Stomach (tissue), 9 donors: ENCODE measurements around the gene ZCCHC14. TPM values are rescaled to one million over a fixed set of nuclear protein-coding genes. Genes with fewer than 3 reads are reported as not detected.

ENCODE experiments used
- DNase-seq, 2 donors: peaks; one replicate each; pipeline versions ENCODE4 v3.0.0 to v3.0.0-alpha.2; 2013 to 2019
- H3K27ac ChIP-seq, 5 donors: fragments of 200-600 bp in 4 of 5; sonication (generic) in 4 of 5; one replicate each; pipeline ENCODE4 v1.5.1; 2013 to 2019; ENCODE audit warnings: mild to moderate bottlenecking in 1 of 5, moderate library complexity in 1 of 5
- H3K27me3 ChIP-seq, 3 donors: fragments of 200-600 bp; sonication (generic); one replicate each; pipeline ENCODE4 v1.5.1; 2017 to 2019; ENCODE audit warnings: mixed run types in 1 of 3
- H3K36me3 ChIP-seq, 4 donors: fragments of 200-600 bp; sonication (generic); 1 replicate in 3 of 4; 2 replicates in 1 of 4; pipeline ENCODE4 v1.5.1; 2016 to 2019
- H3K4me1 ChIP-seq, 4 donors: fragments of 200-600 bp; sonication (generic); one replicate each; pipeline ENCODE4 v1.5.1; 2016 to 2019
- H3K4me3 ChIP-seq, 4 donors: fragments of 200-600 bp; sonication (generic) in 3 of 4; one replicate each; pipeline ENCODE4 v1.5.1; 2016 to 2019; ENCODE audit warnings: mild to moderate bottlenecking in 1 of 4
- H3K9me3 ChIP-seq, 4 donors: fragments of 200-600 bp; sonication (generic); one replicate each; pipeline ENCODE4 v1.5.1; 2016 to 2019
- EP300 ChIP-seq: sonication (generic); formaldehyde crosslinking; IDR thresholded peaks from one replicate; pipeline ENCODE4 v1.6.1; 2017; ENCODE audit warnings: antibody characterized with exemption
- POLR2A ChIP-seq, 4 donors: fragments of 450-650 bp; IDR thresholded peaks; one replicate each; pipeline ENCODE4 v1.6.1; 2016; ENCODE audit warnings: antibody characterized with exemption in 4 of 4, control low read depth in 2 of 4, mild to moderate bottlenecking in 1 of 4, moderate library complexity in 1 of 4
- POLR2AphosphoS5 ChIP-seq, 3 donors: sonication (generic); formaldehyde crosslinking; IDR thresholded peaks; one replicate each; pipeline ENCODE4 v1.6.1; 2016; ENCODE audit warnings: antibody characterized with exemption in 3 of 3
- WGBS, 5 donors: extraction: QIAGEN DNeasy Blood & Tissue Kit in 3 of 5; methylation state at CpG; one replicate each; pipeline versions ENCODE4 v1.1.5 to v1.1.7; 2013 to 2018; 5-methylcytosine and 5-hydroxymethylcytosine counted together
- intact Hi-C: fragments of 100-400 bp; cut with DNase I; formaldehyde crosslinking; loops from one replicate; pipeline ENCODE4 v1.15.1; 2023; ENCODE audit warnings: low total_unique reads
- polyA plus RNA-seq, 3 donors: library from polyadenylated mRNA; stranded (reverse); fragments of 200-250 nt; gene quantifications; one replicate each; pipeline ENCODE4 v1.2.3, GENCODE V29; 2013
- total RNA-seq, 5 donors: library from RNA; depleted of rRNA; stranded (reverse); fragments of >200 nt; gene quantifications; one replicate each; pipeline versions ENCODE4 v1.1.0 to v1.2.3, GENCODE V29; 2014 to 2016
- TF ChIP-seq, protein P1 (sequence below), 7 experiments: fragments of 450-650 bp in 4 of 7; fragments of 200-600 bp in 3 of 7; sonication (generic) in 3 of 7; IDR thresholded peaks; one replicate each; pipeline ENCODE4 v1.5.1; 2016 to 2019; ENCODE audit warnings: antibody characterized with exemption in 7 of 7, control low read depth in 2 of 7, mild to moderate bottlenecking in 1 of 7
- donor health status: healthy with polysubstance abuse.
- donor health status: Bipolar disorder and iron deficiency.
- donor health status: healthy.

The ZCCHC14 gene
- total and polyA plus RNA-seq, 8 donors = 5.4 to 25.9 (median 16.7) TPM

DNA sequence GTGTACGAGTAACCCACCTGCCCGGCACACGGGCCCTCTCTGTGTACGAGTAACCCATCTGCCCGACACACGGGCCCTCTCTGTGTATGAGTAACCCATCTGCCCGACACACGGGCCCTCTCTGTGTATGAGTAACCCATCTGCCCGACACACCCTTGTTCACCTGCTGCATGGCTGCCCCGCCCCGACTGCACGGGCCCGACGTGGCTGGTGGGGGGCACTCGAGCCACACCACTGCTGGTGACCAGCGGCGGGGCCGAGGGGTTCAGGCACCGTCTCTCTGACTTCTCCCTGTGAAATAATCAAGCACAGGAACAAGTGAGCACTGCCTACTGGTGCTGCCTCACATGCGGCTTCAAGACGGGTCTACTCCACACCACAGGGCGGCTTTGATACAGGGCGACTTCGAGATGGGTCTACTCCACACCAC is 78.6 kb downstream of the ZCCHC14 start:
- DNase-seq = no peak
- TF ChIP-seq, protein P1, sequence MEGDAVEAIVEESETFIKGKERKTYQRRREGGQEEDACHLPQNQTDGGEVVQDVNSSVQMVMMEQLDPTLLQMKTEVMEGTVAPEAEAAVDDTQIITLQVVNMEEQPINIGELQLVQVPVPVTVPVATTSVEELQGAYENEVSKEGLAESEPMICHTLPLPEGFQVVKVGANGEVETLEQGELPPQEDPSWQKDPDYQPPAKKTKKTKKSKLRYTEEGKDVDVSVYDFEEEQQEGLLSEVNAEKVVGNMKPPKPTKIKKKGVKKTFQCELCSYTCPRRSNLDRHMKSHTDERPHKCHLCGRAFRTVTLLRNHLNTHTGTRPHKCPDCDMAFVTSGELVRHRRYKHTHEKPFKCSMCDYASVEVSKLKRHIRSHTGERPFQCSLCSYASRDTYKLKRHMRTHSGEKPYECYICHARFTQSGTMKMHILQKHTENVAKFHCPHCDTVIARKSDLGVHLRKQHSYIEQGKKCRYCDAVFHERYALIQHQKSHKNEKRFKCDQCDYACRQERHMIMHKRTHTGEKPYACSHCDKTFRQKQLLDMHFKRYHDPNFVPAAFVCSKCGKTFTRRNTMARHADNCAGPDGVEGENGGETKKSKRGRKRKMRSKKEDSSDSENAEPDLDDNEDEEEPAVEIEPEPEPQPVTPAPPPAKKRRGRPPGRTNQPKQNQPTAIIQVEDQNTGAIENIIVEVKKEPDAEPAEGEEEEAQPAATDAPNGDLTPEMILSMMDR (IDR thresholded peaks at IDR 0.05) = no peak
- no peak for TF ChIP-seq POLR2AphosphoS5 (IDR thresholded peaks at IDR 0.05)
- TF ChIP-seq EP300 = no peak
- no peak for TF ChIP-seq POLR2A (IDR thresholded peaks at IDR 0.05)
- H3K36me3 ChIP-seq = peaks cover 67 to 100% (median 98%) of the 10 kb centered on the region in 4 donors

DNA sequence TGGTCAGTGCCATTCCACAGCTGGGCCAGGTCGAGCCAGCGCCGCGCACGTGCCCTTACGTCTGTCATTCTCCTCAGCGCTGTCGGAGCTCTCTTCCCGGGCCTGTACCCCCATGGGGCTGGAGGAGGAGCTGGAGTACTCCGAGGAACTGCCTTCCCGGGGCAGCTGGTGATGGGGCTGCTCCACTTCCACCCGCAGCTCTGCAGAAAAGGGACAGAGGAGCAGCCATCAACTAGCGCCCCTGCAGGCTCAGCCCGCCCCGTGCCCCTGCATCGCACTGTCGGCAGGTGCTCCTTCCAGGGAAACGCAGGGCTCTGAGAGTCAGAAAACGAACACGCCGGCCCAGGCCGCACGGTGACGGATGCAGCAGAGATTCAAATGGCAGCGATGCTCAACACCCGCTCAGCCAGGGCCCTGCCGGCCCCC is 79.8 kb downstream of the ZCCHC14 start:
- peaks cover 60 to 98% (median 95%) of the 10 kb centered on the region in 4 donors for H3K36me3 ChIP-seq
- WGBS, 5 donors = 90 to 94% (median 92%) methylated on average over 14 to 27 of the region's 27 CpGs
- no peaks in the 10 kb centered on the region for H3K9me3 ChIP-seq
- no peak for DNase-seq
- intact Hi-C loops = loop anchor here (10.0 kb wide), 1 partner anchor 222 kb away; no protein-coding TSS in a partner anchor
- H3K27ac ChIP-seq = no peak overlapping the region
- H3K4me1 ChIP-seq = peaks cover 0 to 11% (median 0%) of the 10 kb centered on the region in 4 donors
- no peak for TF ChIP-seq POLR2AphosphoS5 (IDR thresholded peaks at IDR 0.05)
- TF ChIP-seq POLR2A (IDR thresholded peaks at IDR 0.05) = no peak
- TF ChIP-seq, protein P1 (IDR thresholded peaks at IDR 0.05) = no peak
- no peak for TF ChIP-seq EP300
- H3K27me3 ChIP-seq = no peaks in the 10 kb centered on the region
- no peak overlapping the region for H3K4me3 ChIP-seq

More for the DNA sequence above, 78.6 kb downstream of the ZCCHC14 start:
- H3K4me3 ChIP-seq = no peak overlapping the region
- 79 to 85% (median 83%) methylated on average over 24 of the region's 24 CpGs for WGBS, 5 donors
- intact Hi-C loops = loop anchor here (10.0 kb wide), 1 partner anchor 221 kb away; no protein-coding TSS in a partner anchor
- peaks cover 0 to 11% (median 0%) of the 10 kb centered on the region in 4 donors for H3K4me1 ChIP-seq
- no peak overlapping the region for H3K27ac ChIP-seq
- no peaks in the 10 kb centered on the region for H3K9me3 ChIP-seq
- no peaks in the 10 kb centered on the region for H3K27me3 ChIP-seq

DNA sequence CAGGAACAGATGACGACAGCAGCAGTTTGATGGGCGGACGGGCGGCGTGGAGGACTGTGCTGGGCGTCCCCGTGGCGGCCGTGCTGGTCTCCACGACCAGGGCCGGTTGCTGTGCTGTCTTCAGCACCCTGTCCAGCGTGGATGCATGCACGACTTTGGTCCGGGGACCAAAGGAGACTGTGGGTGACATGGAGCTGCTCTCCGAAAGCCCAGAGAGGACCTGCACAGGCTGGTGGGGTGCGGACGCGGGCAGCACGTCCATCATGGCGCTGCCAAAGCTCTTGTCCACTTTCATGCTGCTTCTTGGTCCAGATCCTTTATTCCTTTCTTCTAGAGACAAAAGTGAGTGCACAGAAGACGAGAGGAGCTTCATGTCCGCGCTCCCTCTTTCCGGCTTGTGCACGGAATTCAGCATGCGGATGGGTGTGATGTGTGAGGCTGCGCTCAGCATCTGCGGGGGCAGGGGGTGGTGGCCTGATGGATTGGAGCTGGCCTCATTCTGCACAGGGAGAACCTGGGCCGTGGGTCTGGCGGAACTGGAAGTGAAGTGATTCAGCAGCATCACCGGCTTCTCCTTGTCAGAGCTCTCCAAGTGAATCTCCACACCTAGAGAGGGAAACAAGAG is 80.3 kb downstream of the ZCCHC14 start:
- H3K9me3 ChIP-seq = no peaks in the 10 kb centered on the region
- H3K4me3 ChIP-seq = no peak overlapping the region
- intact Hi-C loops = loop anchor here (10.0 kb wide), 1 partner anchor 222 kb away; no protein-coding TSS in a partner anchor
- no peak for DNase-seq
- peaks cover 56 to 98% (median 94%) of the 10 kb centered on the region in 4 donors for H3K36me3 ChIP-seq
- WGBS, 5 donors = 87 to 90% (median 90%) methylated on average over 25 to 31 of the region's 31 CpGs
- H3K27ac ChIP-seq = no peak overlapping the region
- no peaks in the 10 kb centered on the region for H3K27me3 ChIP-seq
- TF ChIP-seq, protein P1 (IDR thresholded peaks at IDR 0.05) = no peak
- TF ChIP-seq POLR2A (IDR thresholded peaks at IDR 0.05) (no peak), EP300 (no peak), POLR2AphosphoS5 (IDR thresholded peaks at IDR 0.05) (no peak)
- peaks cover 0 to 11% (median 3%) of the 10 kb centered on the region in 4 donors for H3K4me1 ChIP-seq

DNA sequence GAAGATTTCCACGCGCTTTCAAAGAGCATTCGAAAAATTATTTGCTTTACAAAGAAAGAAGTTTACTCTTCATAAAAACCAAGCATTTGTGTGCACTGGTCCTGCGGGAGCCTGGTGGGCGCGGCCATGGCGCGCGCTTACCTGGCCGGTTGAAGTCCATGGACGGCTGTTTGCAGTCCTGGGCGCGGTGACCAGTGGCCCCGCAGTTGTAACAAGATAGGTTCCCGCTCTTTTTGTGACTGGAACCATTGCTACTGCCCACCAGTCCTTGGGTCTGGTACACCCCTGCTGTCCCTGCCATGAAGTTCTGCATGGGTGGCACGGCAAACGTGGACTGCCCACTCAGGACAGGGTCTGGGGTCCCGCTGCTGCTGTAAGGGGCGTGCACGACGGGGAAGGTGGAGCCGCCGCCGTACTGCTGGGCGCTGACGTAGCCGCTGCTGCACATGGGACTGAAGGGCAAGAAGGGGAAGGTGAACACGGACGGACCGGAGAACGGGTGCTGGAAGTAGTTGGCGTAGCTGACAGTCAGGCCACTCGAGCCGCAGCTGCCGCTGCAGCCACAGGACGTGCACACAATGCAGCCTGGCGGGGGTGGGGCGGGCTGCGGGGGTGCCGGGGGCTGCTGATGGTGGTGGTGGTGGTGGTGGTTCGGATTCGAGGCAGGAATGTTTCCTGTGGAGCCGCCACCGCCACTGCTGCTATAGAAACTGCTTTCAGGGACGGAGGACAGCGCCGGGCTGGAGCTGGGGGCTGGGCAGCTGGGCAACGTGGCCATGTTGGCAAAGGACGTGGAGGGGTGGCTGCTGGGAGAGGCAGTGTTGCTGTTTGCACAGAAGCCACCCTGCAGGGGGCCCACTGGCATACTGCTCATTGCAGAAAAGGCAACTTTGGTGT is 81.2 kb downstream of the ZCCHC14 start:
- Histone ChIP-seq H3K4me3 (no peak overlapping the region), H3K4me1 (peaks cover 0 to 14% (median 2%) of the 10 kb centered on the region in 4 donors), H3K9me3 (no peaks in the 10 kb centered on the region), H3K27ac (no peak overlapping the region), H3K36me3 (peaks cover 51 to 98% (median 94%) of the 10 kb centered on the region in 4 donors), H3K27me3 (no peaks in the 10 kb centered on the region)
- 83 to 91% (median 86%) methylated on average over 46 to 49 of the region's 49 CpGs for WGBS, 5 donors
- no peak for DNase-seq
- intact Hi-C loops = loop anchor here (10.0 kb wide), 1 partner anchor 223 kb away; no protein-coding TSS in a partner anchor
- TF ChIP-seq POLR2A (IDR thresholded peaks at IDR 0.05) (no peak), EP300 (no peak), POLR2AphosphoS5 (IDR thresholded peaks at IDR 0.05) (no peak)
- TF ChIP-seq, protein P1 (IDR thresholded peaks at IDR 0.05) = no peak
